HEK293 (cell line): Measurements from ENCODE around the gene ARX.

Experiments
- CTCF ChIA-PET: fragments of 350-600 bp; formaldehyde crosslinking; extraction: SDS; loops from one replicate; lab custom pipeline; 2021; ENCODE audit warnings: antibody characterized with exemption; lab: Yijun Ruan, JAX
- POLR2A ChIA-PET: fragments of 300-600 bp; formaldehyde crosslinking; extraction: SDS; loops from one replicate; lab custom pipeline; 2020; ENCODE audit warnings: antibody characterized with exemption, inconsistent platforms; lab: Yijun Ruan, JAX
- H3K27ac ChIP-seq: fragments of 200-500 bp; sonication (Bioruptor generic); 2 replicates; pipeline ENCODE4 v1.5.1; 2014; ENCODE audit warnings: low read depth, low read length, control low read depth, inconsistent platforms; ENCODE audit errors: extremely low read depth
- H3K36me3 ChIP-seq, 2 experiments: fragments of 200-500 bp in 1 of 2; sonication (Bioruptor generic) in 1 of 2; 1 replicate in 1 of 2; 2 replicates in 1 of 2; pipeline ENCODE4 v1.5.1; 2014 to 2017; ENCODE audit warnings: inconsistent platforms in 2 of 2, low read length in 2 of 2; ENCODE audit not compliant: control insufficient read depth in 2 of 2, insufficient read depth in 1 of 2
- H3K4me1 ChIP-seq: fragments of 200-500 bp; sonication (Bioruptor generic); 2 replicates; pipeline ENCODE4 v1.5.1; 2014; ENCODE audit warnings: mild to moderate bottlenecking, low read length, inconsistent platforms; ENCODE audit not compliant: control insufficient read depth, insufficient read depth
- H3K4me3 ChIP-seq: 2 replicates; pipeline ENCODE4 v1.5.1; 2011; ENCODE audit warnings: low read depth, mild to moderate bottlenecking, control low read depth, low read length, moderate library complexity
- H3K9me3 ChIP-seq: fragments of 200-500 bp; sonication (Bioruptor generic); 2 replicates; pipeline ENCODE4 v1.5.1; 2014; ENCODE audit warnings: low read depth, low read length, inconsistent platforms; ENCODE audit not compliant: control insufficient read depth, insufficient read depth
- RBAK ChIP-seq: fragments of 450-650 bp; formaldehyde crosslinking; IDR thresholded peaks from 2 replicates; pipeline ENCODE4 v1.5.1; 2016; ENCODE audit warnings: missing biosample characterization, missing genetic modification characterization
- TCF7L2 ChIP-seq: IDR thresholded peaks from 2 replicates; pipeline ENCODE4 v1.6.1; 2011; ENCODE audit warnings: low read depth, mild to moderate bottlenecking, inconsistent platforms, low read length, moderate library complexity, borderline replicate concordance
- YY1 ChIP-seq: fragments of 450-650 bp; formaldehyde crosslinking; IDR thresholded peaks from 2 replicates; pipeline ENCODE4 v1.5.1; 2018; ENCODE audit warnings: missing biosample characterization, missing genetic modification characterization
- ZBTB20 ChIP-seq: fragments of 450-650 bp; formaldehyde crosslinking; IDR thresholded peaks from 2 replicates; pipeline ENCODE4 v1.5.1; 2016; ENCODE audit warnings: missing biosample characterization, missing genetic modification characterization
- ZNF23 ChIP-seq: fragments of 450-650 bp; formaldehyde crosslinking; IDR thresholded peaks from 2 replicates; pipeline ENCODE4 v1.5.1; 2016; ENCODE audit warnings: missing biosample characterization, missing genetic modification characterization, borderline replicate concordance
- ZNF311 ChIP-seq: fragments of 450-650 bp; formaldehyde crosslinking; IDR thresholded peaks from 2 replicates; pipeline ENCODE4 v1.5.1; 2017; ENCODE audit warnings: missing biosample characterization, missing genetic modification characterization, borderline replicate concordance
- ZNF324 ChIP-seq: fragments of 450-650 bp; formaldehyde crosslinking; IDR thresholded peaks from 2 replicates; pipeline ENCODE4 v1.5.1; 2016; ENCODE audit warnings: missing biosample characterization, missing genetic modification characterization
- ZNF350 ChIP-seq: fragments of 450-650 bp; formaldehyde crosslinking; IDR thresholded peaks from 2 replicates; pipeline ENCODE4 v1.5.0; 2017; ENCODE audit warnings: missing biosample characterization, mild to moderate bottlenecking, missing genetic modification characterization
- ZNF354C ChIP-seq: fragments of 450-650 bp; formaldehyde crosslinking; IDR thresholded peaks from 2 replicates; pipeline ENCODE4 v1.5.1; 2016; ENCODE audit warnings: missing biosample characterization, missing genetic modification characterization, low read depth, borderline replicate concordance
- ZNF449 ChIP-seq: fragments of 450-650 bp; formaldehyde crosslinking; IDR thresholded peaks from 2 replicates; pipeline ENCODE4 v1.5.1; 2017; ENCODE audit warnings: missing biosample characterization, mild to moderate bottlenecking, missing genetic modification characterization, moderate library complexity
- ZNF473 ChIP-seq: fragments of 450-650 bp; formaldehyde crosslinking; IDR thresholded peaks from 2 replicates; pipeline ENCODE4 v1.5.1; 2017; ENCODE audit warnings: missing biosample characterization, missing genetic modification characterization
- ZNF488 ChIP-seq: fragments of 450-650 bp; formaldehyde crosslinking; IDR thresholded peaks from 2 replicates; pipeline ENCODE4 v1.5.1; 2016; ENCODE audit warnings: missing biosample characterization, missing genetic modification characterization
- ZNF514 ChIP-seq: fragments of 450-650 bp; formaldehyde crosslinking; IDR thresholded peaks from 2 replicates; pipeline ENCODE4 v1.5.1; 2016; ENCODE audit warnings: missing biosample characterization, missing genetic modification characterization
- ZNF544 ChIP-seq: fragments of 450-650 bp; formaldehyde crosslinking; IDR thresholded peaks from 2 replicates; pipeline ENCODE4 v1.5.0; 2017; ENCODE audit warnings: missing biosample characterization, missing genetic modification characterization
- ZNF580 ChIP-seq: fragments of 450-650 bp; formaldehyde crosslinking; IDR thresholded peaks from 2 replicates; pipeline ENCODE4 v1.5.1; 2016; ENCODE audit warnings: missing biosample characterization, missing genetic modification characterization
- ZNF76 ChIP-seq: fragments of 450-650 bp; formaldehyde crosslinking; IDR thresholded peaks from 2 replicates; pipeline ENCODE4; 2016; ENCODE audit warnings: low read depth, missing biosample characterization, missing genetic modification characterization, borderline replicate concordance
- TF ChIP-seq, protein P1 (sequence below): fragments of 450-650 bp; formaldehyde crosslinking; IDR thresholded peaks from 2 replicates; pipeline ENCODE4 v1.5.1; 2016; ENCODE audit warnings: missing biosample characterization, missing genetic modification characterization
- TF ChIP-seq, protein P2 (sequence below): fragments of 450-650 bp; IDR thresholded peaks from 2 replicates; pipeline ENCODE4 v1.5.1; 2018; ENCODE audit warnings: missing biosample characterization, mild to moderate bottlenecking, missing genetic modification characterization
- TF ChIP-seq, protein P3 (sequence below): fragments of 450-650 bp; formaldehyde crosslinking; IDR thresholded peaks from 2 replicates; pipeline ENCODE4 v1.5.1; 2016; ENCODE audit warnings: missing biosample characterization, missing genetic modification characterization

The ARX gene

GRCh38 chrX:25016361-25016671 is 551 bp upstream of the ARX start (continued):
- TF ChIP-seq TCF7L2 (no peak), ZNF23 (tag by site-specific recombination) (no peak)
- TF ChIP-seq, all 188 proteins: peak for 0

DNA sequence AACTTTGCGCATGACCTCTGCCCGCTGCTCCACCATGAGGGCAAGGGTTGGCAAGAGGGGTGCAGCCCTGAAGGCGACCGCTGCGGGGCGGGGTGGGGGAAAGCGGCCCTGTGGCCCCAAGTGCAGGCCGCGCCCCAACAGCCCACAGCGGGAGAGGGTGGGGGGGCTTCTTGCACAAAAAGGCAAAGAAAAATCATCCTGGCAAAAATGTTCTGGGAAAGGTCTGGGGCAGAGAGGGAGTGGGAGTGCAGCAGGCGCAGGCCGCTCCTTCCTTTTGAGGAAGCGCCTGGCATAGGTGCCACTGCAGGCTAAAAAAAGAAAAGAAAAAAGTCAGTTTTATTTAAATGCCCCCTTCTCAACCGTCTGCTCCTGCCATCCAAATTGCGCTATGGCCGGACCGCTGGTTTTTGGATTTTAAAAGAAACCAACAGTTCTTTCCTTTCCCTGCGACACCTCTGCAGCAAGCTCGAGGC is 1.4 kb downstream of the ARX start:
- ChIA-PET POLR2A (no interaction called here), CTCF (no interaction called here)
- no peaks in the 10 kb centered on the region for H3K9me3 ChIP-seq
- no peak overlapping the region for H3K4me3 ChIP-seq
- H3K4me1 ChIP-seq: peaks cover 15% of the 10 kb centered on the region
- no peak overlapping the region for H3K27ac ChIP-seq
- TF ChIP-seq ZNF324 (tag by site-specific recombination) (no peak), ZNF473 (tag by site-specific recombination) (no peak), ZNF580 (tag by site-specific recombination) (no peak), ZNF544 (tag by site-specific recombination) (no peak), ZNF76 (tag by site-specific recombination) (no peak), YY1 (tag by site-specific recombination) (no peak), RBAK (tag by site-specific recombination) (no peak), ZNF354C (tag by site-specific recombination) (no peak), ZBTB20 (tag by site-specific recombination) (no peak), ZNF449 (tag by site-specific recombination) (no peak), ZNF311 (tag by site-specific recombination) (no peak), ZNF350 (no peak), ZNF488 (tag by site-specific recombination) (no peak), ZNF514 (tag by site-specific recombination) (no peak)
- TF ChIP-seq, protein P1, sequence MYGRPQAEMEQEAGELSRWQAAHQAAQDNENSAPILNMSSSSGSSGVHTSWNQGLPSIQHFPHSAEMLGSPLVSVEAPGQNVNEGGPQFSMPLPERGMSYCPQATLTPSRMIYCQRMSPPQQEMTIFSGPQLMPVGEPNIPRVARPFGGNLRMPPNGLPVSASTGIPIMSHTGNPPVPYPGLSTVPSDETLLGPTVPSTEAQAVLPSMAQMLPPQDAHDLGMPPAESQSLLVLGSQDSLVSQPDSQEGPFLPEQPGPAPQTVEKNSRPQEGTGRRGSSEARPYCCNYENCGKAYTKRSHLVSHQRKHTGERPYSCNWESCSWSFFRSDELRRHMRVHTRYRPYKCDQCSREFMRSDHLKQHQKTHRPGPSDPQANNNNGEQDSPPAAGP (tag by site-specific recombination): no peak
- TF ChIP-seq, protein P2, sequence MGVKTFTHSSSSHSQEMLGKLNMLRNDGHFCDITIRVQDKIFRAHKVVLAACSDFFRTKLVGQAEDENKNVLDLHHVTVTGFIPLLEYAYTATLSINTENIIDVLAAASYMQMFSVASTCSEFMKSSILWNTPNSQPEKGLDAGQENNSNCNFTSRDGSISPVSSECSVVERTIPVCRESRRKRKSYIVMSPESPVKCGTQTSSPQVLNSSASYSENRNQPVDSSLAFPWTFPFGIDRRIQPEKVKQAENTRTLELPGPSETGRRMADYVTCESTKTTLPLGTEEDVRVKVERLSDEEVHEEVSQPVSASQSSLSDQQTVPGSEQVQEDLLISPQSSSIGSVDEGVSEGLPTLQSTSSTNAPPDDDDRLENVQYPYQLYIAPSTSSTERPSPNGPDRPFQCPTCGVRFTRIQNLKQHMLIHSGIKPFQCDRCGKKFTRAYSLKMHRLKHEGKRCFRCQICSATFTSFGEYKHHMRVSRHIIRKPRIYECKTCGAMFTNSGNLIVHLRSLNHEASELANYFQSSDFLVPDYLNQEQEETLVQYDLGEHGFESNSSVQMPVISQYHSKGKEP (tag by site-specific recombination): no peak
- TF ChIP-seq, protein P3, sequence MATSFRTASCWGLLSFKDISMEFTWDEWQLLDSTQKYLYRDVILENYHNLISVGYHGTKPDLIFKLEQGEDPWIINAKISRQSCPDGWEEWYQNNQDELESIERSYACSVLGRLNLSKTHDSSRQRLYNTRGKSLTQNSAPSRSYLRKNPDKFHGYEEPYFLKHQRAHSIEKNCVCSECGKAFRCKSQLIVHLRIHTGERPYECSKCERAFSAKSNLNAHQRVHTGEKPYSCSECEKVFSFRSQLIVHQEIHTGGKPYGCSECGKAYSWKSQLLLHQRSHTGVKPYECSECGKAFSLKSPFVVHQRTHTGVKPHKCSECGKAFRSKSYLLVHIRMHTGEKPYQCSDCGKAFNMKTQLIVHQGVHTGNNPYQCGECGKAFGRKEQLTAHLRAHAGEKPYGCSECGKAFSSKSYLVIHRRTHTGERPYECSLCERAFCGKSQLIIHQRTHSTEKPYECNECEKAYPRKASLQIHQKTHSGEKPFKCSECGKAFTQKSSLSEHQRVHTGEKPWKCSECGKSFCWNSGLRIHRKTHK (tag by site-specific recombination): no peak
- no peaks in the 10 kb centered on the region for H3K36me3 ChIP-seq
